Skeletal muscle satellite cell (primary cell): ENCODE measurements around the gene STAG3. TPM values are rescaled to one million over a fixed set of nuclear protein-coding genes. Genes with fewer than 3 reads are reported as not detected.
"Not testable (repeated sequence)": the region's sequence is repeated elsewhere in the genome, so short reads cannot be mapped to it uniquely, and the experiment has no call there.

Source experiments
- H3K27me3 ChIP-seq: 2 replicates; pipeline ENCODE4 v1.7.0; 2013; ENCODE audit warnings: low read length; ENCODE audit not compliant: control insufficient read depth, insufficient read depth
- H3K36me3 ChIP-seq: 2 replicates; pipeline ENCODE4 v1.7.0; 2013; ENCODE audit warnings: mild to moderate bottlenecking, control low read depth, low read length; ENCODE audit not compliant: insufficient read depth
- H3K4me1 ChIP-seq: 2 replicates; pipeline ENCODE4 v1.7.0; 2013; ENCODE audit warnings: low read length; ENCODE audit not compliant: control insufficient read depth, insufficient read depth
- H3K4me2 ChIP-seq: 2 replicates; pipeline ENCODE4 v1.7.0; 2013; ENCODE audit warnings: mild to moderate bottlenecking, low read length
- H3K4me3 ChIP-seq: 2 replicates; pipeline ENCODE4 v1.7.0; 2013; ENCODE audit warnings: low read length
- H3K9ac ChIP-seq: 2 replicates; pipeline ENCODE4 v1.7.0; 2013; ENCODE audit warnings: mild to moderate bottlenecking, low read depth, low read length, moderate library complexity
- H3K9me3 ChIP-seq: replicated peaks from 2 replicates; pipeline ENCODE4 v1.7.0; 2013; ENCODE audit warnings: mild to moderate bottlenecking, control low read depth, low read length
- total RNA-seq: library from RNA; depleted of rRNA; stranded (reverse); fragments of >200 nt; gene quantifications from 2 replicates; pipeline ENCODE4 v1.2.3, GENCODE V29; 2012; rRNA removed

The STAG3 gene, protein sequence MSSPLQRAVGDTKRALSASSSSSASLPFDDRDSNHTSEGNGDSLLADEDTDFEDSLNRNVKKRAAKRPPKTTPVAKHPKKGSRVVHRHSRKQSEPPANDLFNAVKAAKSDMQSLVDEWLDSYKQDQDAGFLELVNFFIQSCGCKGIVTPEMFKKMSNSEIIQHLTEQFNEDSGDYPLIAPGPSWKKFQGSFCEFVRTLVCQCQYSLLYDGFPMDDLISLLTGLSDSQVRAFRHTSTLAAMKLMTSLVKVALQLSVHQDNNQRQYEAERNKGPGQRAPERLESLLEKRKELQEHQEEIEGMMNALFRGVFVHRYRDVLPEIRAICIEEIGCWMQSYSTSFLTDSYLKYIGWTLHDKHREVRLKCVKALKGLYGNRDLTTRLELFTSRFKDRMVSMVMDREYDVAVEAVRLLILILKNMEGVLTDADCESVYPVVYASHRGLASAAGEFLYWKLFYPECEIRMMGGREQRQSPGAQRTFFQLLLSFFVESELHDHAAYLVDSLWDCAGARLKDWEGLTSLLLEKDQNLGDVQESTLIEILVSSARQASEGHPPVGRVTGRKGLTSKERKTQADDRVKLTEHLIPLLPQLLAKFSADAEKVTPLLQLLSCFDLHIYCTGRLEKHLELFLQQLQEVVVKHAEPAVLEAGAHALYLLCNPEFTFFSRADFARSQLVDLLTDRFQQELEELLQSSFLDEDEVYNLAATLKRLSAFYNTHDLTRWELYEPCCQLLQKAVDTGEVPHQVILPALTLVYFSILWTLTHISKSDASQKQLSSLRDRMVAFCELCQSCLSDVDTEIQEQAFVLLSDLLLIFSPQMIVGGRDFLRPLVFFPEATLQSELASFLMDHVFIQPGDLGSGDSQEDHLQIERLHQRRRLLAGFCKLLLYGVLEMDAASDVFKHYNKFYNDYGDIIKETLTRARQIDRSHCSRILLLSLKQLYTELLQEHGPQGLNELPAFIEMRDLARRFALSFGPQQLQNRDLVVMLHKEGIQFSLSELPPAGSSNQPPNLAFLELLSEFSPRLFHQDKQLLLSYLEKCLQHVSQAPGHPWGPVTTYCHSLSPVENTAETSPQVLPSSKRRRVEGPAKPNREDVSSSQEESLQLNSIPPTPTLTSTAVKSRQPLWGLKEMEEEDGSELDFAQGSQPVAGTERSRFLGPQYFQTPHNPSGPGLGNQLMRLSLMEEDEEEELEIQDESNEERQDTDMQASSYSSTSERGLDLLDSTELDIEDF
- 0.76 and 2.0 TPM in 2 replicates for total RNA-seq

DNA sequence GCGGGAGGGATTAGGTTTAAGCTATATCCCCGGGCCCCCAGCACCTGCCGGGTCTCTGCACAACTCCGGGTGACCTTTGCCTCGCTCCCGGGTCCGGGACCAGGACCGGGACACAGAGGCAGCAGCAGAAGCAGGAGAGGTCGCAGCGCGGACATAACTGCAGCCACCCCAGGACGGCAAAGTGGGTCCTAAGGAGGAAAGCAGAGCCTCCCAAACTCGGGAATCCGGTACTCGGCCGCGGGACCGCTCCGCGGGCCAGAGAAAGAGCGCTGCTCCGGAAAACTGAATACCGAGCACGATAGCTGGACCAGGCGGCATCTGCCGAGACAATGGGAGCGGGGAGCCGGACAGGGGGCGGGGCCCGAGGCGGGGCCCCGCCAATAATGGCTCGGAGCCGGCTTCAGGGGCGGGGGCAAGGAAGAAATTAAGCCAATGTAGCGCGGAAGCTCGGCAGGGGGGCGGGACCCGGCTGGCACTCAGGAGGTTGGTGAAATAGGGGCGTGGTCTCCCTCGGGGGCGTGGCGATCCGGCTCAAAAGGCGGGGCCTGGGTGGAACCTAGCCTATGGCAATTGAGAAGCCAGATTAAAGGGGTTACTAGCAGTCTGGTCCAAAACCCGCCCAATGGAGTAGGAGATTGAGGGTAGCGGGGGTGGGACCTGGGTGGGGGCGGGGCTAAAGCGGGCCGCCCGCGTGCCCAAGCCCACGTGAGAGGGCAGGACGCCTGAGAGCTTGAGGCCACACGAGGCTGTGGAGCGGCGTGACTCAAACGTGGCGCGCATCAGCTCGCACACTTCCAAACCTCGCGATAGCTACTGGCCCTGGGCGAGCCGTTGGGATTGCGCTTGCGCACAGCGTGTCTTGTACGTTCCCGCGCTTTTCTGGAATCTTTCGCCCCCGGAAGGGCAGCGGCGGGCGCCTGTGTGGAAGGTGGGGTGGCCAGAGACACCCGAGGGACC is at the start of gene STAG3, which contains the start of gene GPC2:
Gene STAG3, plus strand, starts transcription at position 874 of the 957 bp plus-strand sequence. CDS start 2,639 bp downstream, outside the sequence.
Gene GPC2, minus strand, starts transcription at position 337 of the 957 bp plus-strand sequence. Its CDS starts 182 bp downstream, at position 155.
- Histone ChIP-seq H3K9me3 (no peaks in the 10 kb centered on the region), H3K36me3 (peaks cover 3% of the 10 kb centered on the region), H3K9ac (peak within 1 kb of the TSS; percentile 85), H3K27me3 (peaks cover 3% of the 10 kb centered on the region), H3K4me2 (peak within 1 kb of the TSS; percentile 94), H3K4me1 (peaks cover 6% of the 10 kb centered on the region), H3K4me3 (peak within 1 kb of the TSS; percentile 83)

DNA sequence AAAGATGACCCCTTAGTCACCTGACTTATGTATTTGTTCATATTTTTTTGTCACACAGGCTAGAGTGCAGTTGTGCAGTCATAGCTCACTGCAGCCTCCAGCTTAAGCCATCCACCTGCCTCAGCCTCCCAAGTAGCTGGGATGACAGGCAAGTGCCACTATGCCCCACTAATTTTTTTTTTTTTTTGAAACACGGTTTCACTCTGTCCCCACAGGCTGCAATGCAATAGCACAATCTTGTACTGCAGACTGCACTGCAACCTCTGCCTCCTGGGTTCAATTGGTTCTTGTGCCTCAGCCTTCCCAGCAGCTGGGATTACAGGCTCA is 49.1 kb upstream of the STAG3 start:
- H3K36me3 ChIP-seq = peaks cover 8% of the 10 kb centered on the region
- H3K4me3 ChIP-seq = no peak overlapping the region
- peaks cover 10% of the 10 kb centered on the region for H3K4me1 ChIP-seq
- H3K9me3 ChIP-seq = no peaks in the 10 kb centered on the region
- no peak overlapping the region for H3K9ac ChIP-seq
- H3K27me3 ChIP-seq = no peaks in the 10 kb centered on the region
- H3K4me2 ChIP-seq = peak overlapping the region; percentile 99

DNA sequence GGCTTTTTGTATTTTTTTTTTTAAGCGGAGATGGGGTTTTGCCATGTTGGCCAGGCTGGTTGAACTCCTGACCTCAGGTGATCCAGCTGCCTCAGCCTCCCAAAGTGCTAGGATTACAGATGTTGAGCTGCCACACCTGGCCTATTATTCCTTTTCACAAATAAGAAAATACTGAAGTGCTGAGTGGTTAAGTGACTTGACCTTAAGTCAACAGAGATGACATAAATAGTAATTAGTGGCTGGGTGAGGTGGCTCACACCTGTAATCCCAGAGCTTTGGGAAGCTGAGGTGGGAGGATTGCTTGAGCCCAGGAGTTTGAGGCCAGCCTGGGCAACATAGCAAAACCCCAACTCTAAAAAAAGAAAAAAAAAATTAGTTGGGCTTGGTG is 47.5 kb upstream of the STAG3 start:
- H3K36me3 ChIP-seq, H3K4me1 ChIP-seq, H3K4me2 ChIP-seq, H3K27me3 ChIP-seq, H3K9me3 ChIP-seq, H3K4me3 ChIP-seq, H3K9ac ChIP-seq: not testable (repeated sequence)

DNA sequence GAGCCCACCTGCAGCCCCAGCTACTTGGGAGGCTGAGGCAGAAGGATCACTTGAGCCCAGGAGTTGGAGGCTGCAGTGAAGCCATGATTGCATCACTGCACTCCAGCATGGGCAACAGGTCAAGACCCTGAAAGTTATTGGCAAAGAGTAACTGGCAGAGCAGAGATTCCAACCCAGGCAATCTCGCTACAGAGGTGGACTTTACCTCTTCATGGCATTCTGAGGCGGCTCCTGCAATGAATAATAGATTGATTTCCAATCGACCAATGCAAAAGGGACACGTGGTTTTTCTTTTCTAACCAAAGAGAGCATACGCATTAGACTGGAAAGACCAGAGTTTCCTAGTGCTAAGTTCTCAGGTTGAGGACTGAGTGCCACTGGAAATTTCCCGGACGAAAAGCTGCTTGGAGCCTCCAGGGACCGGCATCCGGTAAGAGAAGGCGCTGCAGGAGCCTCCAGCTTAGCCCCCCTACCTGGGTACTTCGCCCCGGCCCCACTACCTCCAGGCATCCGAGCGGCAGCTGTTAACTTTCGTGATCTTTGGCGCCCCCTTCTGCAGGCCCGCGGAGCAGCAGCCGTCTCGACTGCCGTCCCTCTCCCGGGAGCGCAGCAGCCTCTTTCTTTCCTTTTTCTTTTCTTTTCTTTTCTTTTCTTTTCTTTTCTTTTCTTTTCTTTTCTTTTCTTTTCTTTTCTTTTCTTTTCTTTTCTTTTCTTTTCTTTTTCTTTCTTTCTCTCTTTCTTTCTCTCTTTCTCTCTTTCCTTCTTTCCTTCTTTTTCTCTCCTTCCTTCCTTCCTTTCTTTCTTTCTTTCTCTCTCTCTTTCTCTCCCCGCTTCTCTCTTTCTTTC is 46.9 kb upstream of the STAG3 start:
- Histone ChIP-seq H3K9me3 (no peaks in the 10 kb centered on the region), H3K9ac (no peak overlapping the region), H3K4me3 (no peak overlapping the region), H3K36me3 (no peaks in the 10 kb centered on the region), H3K4me1 (peaks cover 10% of the 10 kb centered on the region), H3K4me2 (peak overlapping the region; percentile 73), H3K27me3 (peaks cover under 1% of the 10 kb centered on the region)

DNA sequence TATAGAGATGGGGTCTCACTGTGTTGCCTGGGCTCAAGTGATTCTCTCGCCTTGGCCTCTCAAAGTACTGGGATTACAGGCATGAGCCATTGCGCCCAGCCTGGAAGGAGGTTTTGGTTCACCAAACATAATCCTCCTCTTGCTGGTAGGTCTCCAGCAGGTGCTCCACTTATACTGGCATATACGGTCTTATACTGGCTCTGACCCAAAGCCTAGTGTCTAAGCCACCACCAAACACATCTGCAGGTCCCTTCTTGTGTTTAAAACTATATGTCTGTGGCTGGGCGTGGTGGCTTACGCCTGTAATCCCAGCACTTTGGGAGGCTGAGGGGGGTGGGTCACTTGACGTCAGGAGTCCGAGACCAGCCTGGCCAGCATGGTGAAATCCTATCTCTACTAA is 45.6 kb upstream of the STAG3 start:
- Histone ChIP-seq H3K36me3 (no peaks in the 10 kb centered on the region), H3K9ac (no peak overlapping the region), H3K9me3 (no peaks in the 10 kb centered on the region), H3K4me2 (no peak overlapping the region), H3K4me1 (peaks cover 7% of the 10 kb centered on the region), H3K27me3 (peaks cover 3% of the 10 kb centered on the region), H3K4me3 (no peak overlapping the region)

DNA sequence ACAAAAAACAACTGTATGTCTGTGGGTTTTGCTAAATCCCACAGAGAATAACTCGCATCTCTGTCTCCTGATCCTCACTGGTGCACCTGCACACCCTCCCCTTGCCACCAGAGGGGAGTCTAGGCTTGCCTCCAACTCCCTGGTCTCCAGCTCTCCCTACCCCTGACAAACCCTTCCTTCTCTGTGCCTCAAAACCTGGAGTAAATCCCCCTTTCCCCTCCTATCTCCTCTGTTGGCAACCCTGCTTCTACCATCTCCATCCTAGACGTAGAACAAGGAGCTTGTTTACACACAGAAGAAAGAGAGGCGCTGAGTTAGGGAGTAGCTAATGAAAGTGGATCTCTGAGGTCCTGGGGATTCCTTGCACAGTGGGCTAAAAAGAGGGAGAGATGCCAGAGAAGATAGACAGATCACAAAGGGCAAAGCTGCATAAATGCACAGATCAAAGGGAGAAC is 45.0 kb upstream of the STAG3 start:
- peaks cover 6% of the 10 kb centered on the region for H3K4me1 ChIP-seq
- H3K36me3 ChIP-seq = no peaks in the 10 kb centered on the region
- H3K4me2 ChIP-seq = no peak overlapping the region
- no peak overlapping the region for H3K9ac ChIP-seq
- peaks cover 3% of the 10 kb centered on the region for H3K27me3 ChIP-seq
- H3K4me3 ChIP-seq = no peak overlapping the region
- no peaks in the 10 kb centered on the region for H3K9me3 ChIP-seq

DNA sequence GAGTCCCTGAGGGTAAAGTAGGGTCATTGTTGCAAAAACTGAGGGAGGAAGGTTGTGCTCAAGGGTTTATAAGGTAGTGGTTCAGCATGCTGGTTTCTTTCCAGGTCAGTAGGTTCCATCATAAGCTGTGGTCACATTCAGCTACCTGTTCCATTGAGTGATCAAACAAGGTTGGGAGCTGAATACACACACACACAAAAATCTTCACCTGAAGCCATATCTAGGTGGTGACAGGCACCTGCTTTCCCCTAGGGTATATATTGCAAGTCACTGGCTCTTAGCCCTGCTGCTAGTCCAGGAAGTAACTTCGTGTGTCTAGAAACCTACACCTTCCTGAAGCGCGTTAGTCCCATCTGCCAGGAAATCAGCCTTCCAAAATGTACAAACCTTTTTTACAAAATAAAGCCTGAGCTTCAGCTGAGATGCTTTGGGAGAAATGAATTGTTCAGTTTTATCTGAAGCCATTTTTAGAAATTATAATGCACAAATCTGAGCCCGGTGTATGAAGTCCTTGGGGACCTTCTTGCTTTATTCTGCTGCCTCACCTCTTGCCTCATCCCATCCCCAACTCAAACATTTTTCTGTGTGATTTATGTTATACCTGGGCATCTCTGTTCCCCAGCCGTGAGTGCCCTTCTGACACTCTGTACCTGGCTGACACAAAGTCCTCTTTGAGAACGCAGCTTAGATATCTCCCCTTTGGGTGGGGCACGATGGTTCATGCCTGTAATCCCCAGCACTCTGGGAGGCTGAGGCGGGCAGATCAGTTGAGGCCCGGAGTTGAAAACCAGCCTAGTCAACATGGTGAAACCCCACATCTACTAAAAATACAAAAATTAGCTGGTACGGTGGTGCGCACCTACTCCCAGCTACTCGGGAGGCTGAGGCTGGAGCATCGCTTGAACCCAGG is 39.6 kb upstream of the STAG3 start:
- Histone ChIP-seq H3K4me3 (no peak overlapping the region), H3K9me3 (no peaks in the 10 kb centered on the region), H3K27me3 (peaks cover 20% of the 10 kb centered on the region), H3K36me3 (no peaks in the 10 kb centered on the region), H3K9ac (no peak overlapping the region), H3K4me1 (no peaks in the 10 kb centered on the region), H3K4me2 (no peak overlapping the region)

DNA sequence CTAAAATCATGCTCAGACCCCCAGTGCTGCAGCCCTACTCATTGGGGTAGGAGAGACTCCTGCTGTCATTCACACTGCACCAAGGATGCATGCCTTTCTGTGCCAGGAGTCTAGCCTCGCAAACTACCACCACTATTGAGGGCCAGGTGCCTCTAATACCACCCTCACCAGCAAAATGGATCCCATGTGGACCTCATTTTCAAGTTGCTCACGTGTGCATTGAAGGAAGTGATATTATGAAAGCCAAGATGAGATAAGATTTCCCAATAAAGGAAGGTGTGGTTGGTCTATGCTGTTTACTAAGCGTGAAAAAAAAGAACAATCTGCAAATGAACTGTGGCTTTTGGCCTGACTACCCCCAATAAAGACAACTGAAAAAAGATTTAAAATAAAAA is 36.2 kb upstream of the STAG3 start:
- H3K27me3 ChIP-seq = peaks cover 17% of the 10 kb centered on the region
- H3K9me3 ChIP-seq = no peaks in the 10 kb centered on the region
- no peaks in the 10 kb centered on the region for H3K4me1 ChIP-seq
- H3K9ac ChIP-seq = no peak overlapping the region
- H3K4me3 ChIP-seq = no peak overlapping the region
- no peak overlapping the region for H3K4me2 ChIP-seq
- no peaks in the 10 kb centered on the region for H3K36me3 ChIP-seq

DNA sequence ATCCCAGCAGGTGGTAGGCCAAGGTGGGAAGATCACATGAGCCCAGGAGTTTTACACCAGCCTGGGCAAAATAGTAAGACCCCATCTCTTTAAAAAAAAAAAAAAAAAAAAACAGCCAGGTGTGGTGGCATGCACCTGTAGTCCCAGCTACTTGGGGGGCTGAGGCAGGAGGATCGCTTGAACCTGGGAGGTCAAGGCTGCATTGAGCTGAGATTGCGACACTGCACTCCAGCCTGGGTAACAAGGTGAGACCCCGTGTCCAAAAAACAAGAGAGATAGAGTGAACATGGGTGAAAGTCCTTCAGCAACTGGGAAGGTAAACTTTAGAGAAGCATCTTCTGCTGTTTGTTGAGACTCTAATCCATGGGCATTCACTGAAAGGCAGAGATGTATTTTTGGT is 35.3 kb upstream of the STAG3 start:
- Histone ChIP-seq H3K4me2 (no peak overlapping the region), H3K4me1 (no peaks in the 10 kb centered on the region), H3K27me3 (peaks cover 17% of the 10 kb centered on the region), H3K36me3 (no peaks in the 10 kb centered on the region), H3K9ac (no peak overlapping the region), H3K9me3 (no peaks in the 10 kb centered on the region), H3K4me3 (no peak overlapping the region)
